Measurements from ENCODE around the gene MYH9.

- no peak for TF ChIP-seq CTCF (IDR thresholded peaks at IDR 0.05)
- TF ChIP-seq EZH2 (IDR thresholded peaks at IDR 0.05; ENCODE audit: borderline replicate concordance, insufficient read depth, low read depth, low read length, poor library complexity, severe bottlenecking): no peak
Measured at GRCh38 chr22:36365020-36365411, 22.8 kb downstream of the MYH9 start.
